SH-SY5Y (cell line): Measurements from ENCODE around the gene PPP2CA.

Experiments used
- GATA2 ChIP-seq: IDR thresholded peaks from 2 replicates; pipeline ENCODE4 v1.6.1; 2011; ENCODE audit warnings: mild to moderate bottlenecking, low read depth, low read length
- GATA3 ChIP-seq: IDR thresholded peaks from 2 replicates; pipeline ENCODE4 v1.6.1; 2011; ENCODE audit warnings: low read depth, mild to moderate bottlenecking, low read length, moderate library complexity

GRCh38 chr5:134249469-134250379, 23.9 kb upstream of the PPP2CA start:
- TF ChIP-seq GATA3 (no peak), GATA2 (no peak)
